H54 (cell line): ENCODE data around the gene CLDN9.

Experiments
- DNase-seq: peaks from one replicate; pipeline ENCODE4 v3.0.0; 2011; ENCODE audit warnings: low spot score, mixed read lengths; ENCODE audit not compliant: insufficient read length
- FAIRE-seq: peaks from 3 replicates; lab custom pipeline; 2011; peaks lifted over from hg19 to GRCh38; lab: Jason Lieb, UNC
- POLR2A ChIP-seq: IDR thresholded peaks from 2 replicates; pipeline ENCODE4 v1.6.1; 2011; ENCODE audit warnings: low read depth, mild to moderate bottlenecking, low read length

Gene CLDN9

GRCh38 chr16:3013491-3013951 is 798 bp downstream of the CLDN9 start:
- FAIRE-seq (no peak), DNase-seq (peak; percentile 67)
- TF ChIP-seq POLR2A = no peak

- no peak for DNase-seq
- no peak for FAIRE-seq
- no peak for TF ChIP-seq POLR2A
Observed at GRCh38 chr16:3013998-3014690, 1.4 kb downstream of the CLDN9 start.

GRCh38 chr16:3014971-3015370 is 2.2 kb downstream of the CLDN9 start:
- FAIRE-seq (no peak), DNase-seq (no peak)
- TF ChIP-seq POLR2A = no peak

GRCh38 chr16:3015865-3016521 is 3.3 kb downstream of the CLDN9 start:
- no peak for FAIRE-seq
- TF ChIP-seq POLR2A = no peak
- DNase-seq = no peak

GRCh38 chr16:3017344-3017743 is 4.6 kb downstream of the CLDN9 start:
- DNase-seq (no peak), FAIRE-seq (no peak)
- no peak for TF ChIP-seq POLR2A

- DNase-seq = no peak
- FAIRE-seq = no peak
- TF ChIP-seq POLR2A = no peak
Observed at GRCh38 chr16:3017794-3018506, 5.2 kb downstream of the CLDN9 start, which contains the start of gene CLDN6. CLDN6 (minus strand) TSS chr16:3018183; CDS start chr16:3016021, 2,162 bp downstream.

- FAIRE-seq (no peak), DNase-seq (no peak)
- no peak for TF ChIP-seq POLR2A
Observed at GRCh38 chr16:3019594-3020246, 7.0 kb downstream of the CLDN9 start.

- FAIRE-seq = no peak
Observed at GRCh38 chr16:3020247-3020603, 7.5 kb downstream of the CLDN9 start, which contains the start of gene TNFRSF12A. TNFRSF12A (plus strand) TSS chr16:3020368; CDS start chr16:3020398, 30 bp downstream.

GRCh38 chr16:3020604-3021448 is 8.1 kb downstream of the CLDN9 start:
- FAIRE-seq (no peak), DNase-seq (peak; percentile 86)
- TF ChIP-seq POLR2A = peak; percentile 78; the same call in 1 of the 2 replicates

More at GRCh38 chr16:3020247-3020603, 7.5 kb downstream of the CLDN9 start, which contains the start of gene TNFRSF12A:
- peak; percentile 96 for TF ChIP-seq POLR2A
- DNase-seq = peak; percentile 62

GRCh38 chr16:3021449-3022207 is 8.9 kb downstream of the CLDN9 start:
- 0 out of 2 replicates have a peak, but pooled peaks have one; percentile 26 for TF ChIP-seq POLR2A
- DNase-seq (peak; percentile 75), FAIRE-seq (peak; percentile 85)

GRCh38 chr16:3022208-3022683 is 9.5 kb downstream of the CLDN9 start:
- FAIRE-seq (no peak), DNase-seq (peak; percentile 83)
- 0 out of 2 replicates have a peak, but pooled peaks have one; percentile 24 for TF ChIP-seq POLR2A

- peak; percentile 55 for DNase-seq
- peak; percentile 3 for TF ChIP-seq POLR2A
- FAIRE-seq = no peak
Observed at GRCh38 chr16:3022684-3023414, 10.1 kb downstream of the CLDN9 start.
